GM06990 (cell line): ENCODE results near the gene TIGD7.

Experiments used
- DNase-seq: peaks from one replicate; pipeline ENCODE4 v3.0.0-alpha.2; 2011; ENCODE audit not compliant: insufficient read length; ENCODE audit errors: extremely low read depth
- H3K27me3 ChIP-seq: replicated peaks from 2 replicates; pipeline ENCODE4 v1.6.0; 2011; ENCODE audit warnings: low read length; ENCODE audit not compliant: control insufficient read depth, insufficient read depth
- H3K36me3 ChIP-seq: 2 replicates; pipeline ENCODE4 v1.5.1; 2011; ENCODE audit warnings: low read length; ENCODE audit not compliant: control insufficient read depth, insufficient read depth
- H3K4me3 ChIP-seq: replicated peaks from 2 replicates; pipeline ENCODE4 v1.5.1; 2011; ENCODE audit warnings: low read depth, mild to moderate bottlenecking, control low read depth, low read length
- CTCF ChIP-seq: IDR thresholded peaks from 2 replicates; pipeline ENCODE4 v1.5.1; 2011; ENCODE audit warnings: low read length, control low read depth, mild to moderate bottlenecking, inconsistent platforms; ENCODE audit not compliant: insufficient read depth, poor library complexity, severe bottlenecking

TIGD7 gene

GRCh38 chr16:3306078-3306477, 848 bp upstream of the TIGD7 start:
- peak overlapping the region; percentile 78 for H3K4me3 ChIP-seq
- H3K27me3 ChIP-seq = no peaks in the 10 kb centered on the region
- H3K36me3 ChIP-seq = peaks cover 6% of the 10 kb centered on the region
- DNase-seq = no peak
- TF ChIP-seq CTCF = no peak

GRCh38 chr16:3304370-3304769, 860 bp downstream of the TIGD7 start:
- DNase-seq = no peak
- H3K36me3 ChIP-seq = peaks cover 6% of the 10 kb centered on the region
- no peak for TF ChIP-seq CTCF
- no peaks in the 10 kb centered on the region for H3K27me3 ChIP-seq
- H3K4me3 ChIP-seq = no peak overlapping the region

- Histone ChIP-seq H3K27me3 (no peaks in the 10 kb centered on the region), H3K36me3 (peaks cover 13% of the 10 kb centered on the region), H3K4me3 (no peak overlapping the region)
- no peak for TF ChIP-seq CTCF
- no peak for DNase-seq
Measured at GRCh38 chr16:3295783-3296182, 9.4 kb downstream of the TIGD7 start.

- Histone ChIP-seq H3K27me3 (no peaks in the 10 kb centered on the region), H3K4me3 (no peak overlapping the region), H3K36me3 (peaks cover 18% of the 10 kb centered on the region)
- DNase-seq = no peak
- no peak for TF ChIP-seq CTCF
Measured at GRCh38 chr16:3295209-3295608, 10.0 kb downstream of the TIGD7 start.

GRCh38 chr16:3292604-3293003, 12.6 kb downstream of the TIGD7 start:
- no peak for TF ChIP-seq CTCF
- Histone ChIP-seq H3K27me3 (no peaks in the 10 kb centered on the region), H3K4me3 (no peak overlapping the region), H3K36me3 (peaks cover 36% of the 10 kb centered on the region)
- no peak for DNase-seq

- H3K27me3 ChIP-seq = no peaks in the 10 kb centered on the region
- peaks cover 48% of the 10 kb centered on the region for H3K36me3 ChIP-seq
- DNase-seq = no peak
- H3K4me3 ChIP-seq = no peak overlapping the region
- no peak for TF ChIP-seq CTCF
Measured at GRCh38 chr16:3289998-3290673, 15.1 kb downstream of the TIGD7 start.
